H1 (cell line): ENCODE measurements around the gene FRMPD2. TPM values are rescaled to one million over a fixed set of nuclear protein-coding genes. Genes with fewer than 3 reads are reported as not detected.

Experiments
- CTCF ChIA-PET: fragments of 300-600 bp; sonication (Branson Sonifier 250); formaldehyde crosslinking; loops from one replicate; lab custom pipeline; 2021; ENCODE audit not compliant: partially characterized antibody; lab: Charles Lee
- POLR2A ChIA-PET: fragments of 300-600 bp; sonication (Branson Sonifier 250); formaldehyde crosslinking; loops from one replicate; lab custom pipeline; 2021; ENCODE audit warnings: inconsistent platforms; ENCODE audit not compliant: partially characterized antibody; lab: Charles Lee
- DNase-seq, 2 experiments: peaks; one replicate each; pipeline versions ENCODE4 v3.0.0 to v3.0.0-alpha.2; 2010 to 2022; ENCODE audit warnings: low spot score in 2 of 2, low read depth in 1 of 2, mixed read lengths in 1 of 2
- FAIRE-seq: peaks from 2 replicates; lab custom pipeline; 2011; peaks lifted over from hg19 to GRCh38; lab: Jason Lieb, UNC
- H2AFZ ChIP-seq: 2 replicates; pipeline ENCODE4 v1.8.1; 2012; ENCODE audit warnings: low read length, inconsistent platforms
- H2AK5ac ChIP-seq: 2 replicates; pipeline ENCODE4 v1.6.1; 2013; ENCODE audit warnings: low read depth, low read length
- H2BK120ac ChIP-seq: replicated peaks from 2 replicates; pipeline ENCODE3; 2013; ENCODE audit warnings: low read depth, low read length, inconsistent platforms
- H2BK12ac ChIP-seq: 2 replicates; pipeline ENCODE4 v1.6.1; 2013; ENCODE audit warnings: low read depth, low read length
- H2BK15ac ChIP-seq: 2 replicates; pipeline ENCODE4 v1.6.1; 2013; ENCODE audit warnings: low read length
- H2BK20ac ChIP-seq: 2 replicates; pipeline ENCODE4 v1.6.1; 2013; ENCODE audit warnings: low read length
- H2BK5ac ChIP-seq: 2 replicates; pipeline ENCODE4 v1.6.1; 2013; ENCODE audit warnings: low read depth, low read length
- H3K14ac ChIP-seq: 2 replicates; pipeline ENCODE4 v1.6.1; 2013; ENCODE audit warnings: inconsistent platforms; ENCODE audit not compliant: insufficient read length
- H3K18ac ChIP-seq: 2 replicates; pipeline ENCODE4 v1.6.1; 2013; ENCODE audit warnings: low read length; ENCODE audit errors: extremely low read depth
- H3K23ac ChIP-seq: 2 replicates; pipeline ENCODE4 v1.6.1; 2013; ENCODE audit warnings: inconsistent platforms; ENCODE audit not compliant: insufficient read length
- H3K23me2 ChIP-seq: 2 replicates; pipeline ENCODE4 v1.6.1; 2013; ENCODE audit warnings: low read depth, low read length
- H3K27ac ChIP-seq: 2 replicates; pipeline ENCODE4 v1.6.1; 2011; ENCODE audit warnings: low read depth, low read length, inconsistent platforms
- H3K27me3 ChIP-seq, 4 experiments: replicated peaks in 1 of 4; 1 replicate in 1 of 4; 2 replicates in 3 of 4; pipeline versions ENCODE4 v1.6.1 to v1.8.1; 2011 to 2013; ENCODE audit warnings: low read length in 3 of 4, mild to moderate bottlenecking in 3 of 4, inconsistent platforms in 2 of 4, mixed read lengths in 2 of 4, moderate library complexity in 1 of 4; ENCODE audit not compliant: control insufficient read depth in 3 of 4, insufficient read depth in 3 of 4; ENCODE audit errors: extremely low read depth in 1 of 4
- H3K36me3 ChIP-seq, 4 experiments: 2 replicates each; pipeline versions ENCODE4 v1.6.1 to v1.8.1; 2011 to 2013; ENCODE audit warnings: mild to moderate bottlenecking in 4 of 4, low read length in 3 of 4, moderate library complexity in 2 of 4, control low read depth in 1 of 4, inconsistent platforms in 1 of 4; ENCODE audit not compliant: insufficient read depth in 4 of 4, control insufficient read depth in 2 of 4
- H3K4ac ChIP-seq: replicated peaks from 2 replicates; pipeline ENCODE3; 2013; ENCODE audit warnings: low read length, low read depth, mixed read lengths, inconsistent platforms; ENCODE audit not compliant: insufficient read length
- H3K4me1 ChIP-seq, 4 experiments: replicated peaks in 1 of 4; 1 replicate in 1 of 4; 2 replicates in 3 of 4; pipeline versions ENCODE4 v1.6.1 to v1.8.1; 2011 to 2013; ENCODE audit warnings: low read length in 3 of 4, inconsistent platforms in 2 of 4, mixed read lengths in 1 of 4; ENCODE audit not compliant: insufficient read depth in 4 of 4, control insufficient read depth in 3 of 4
- H3K4me2 ChIP-seq, 2 experiments: 2 replicates each; pipeline versions ENCODE4 v1.6.1 to v1.8.1; 2011 to 2013; ENCODE audit warnings: low read depth in 2 of 2, low read length in 2 of 2, control low read depth in 1 of 2, inconsistent platforms in 1 of 2, mild to moderate bottlenecking in 1 of 2; ENCODE audit not compliant: insufficient read depth in 1 of 2
- H3K4me3 ChIP-seq, 4 experiments: fragments of 200-600, 300-600 bp in 1 of 4; sonication (generic), shearing (Covaris generic), sonication (Bioruptor Twin) in 1 of 4; 2 replicates each; pipeline versions ENCODE4 v1.5.1 to v1.8.1; 2011 to 2016; ENCODE audit warnings: low read length in 4 of 4, low read depth in 3 of 4, control low read depth in 2 of 4, inconsistent platforms in 2 of 4, mild to moderate bottlenecking in 2 of 4, mixed read lengths in 1 of 4, moderate library complexity in 1 of 4; ENCODE audit not compliant: insufficient read depth in 2 of 4; ENCODE audit errors: extremely low read depth in 1 of 4
- H3K56ac ChIP-seq: replicated peaks from 2 replicates; pipeline ENCODE3; 2013; ENCODE audit warnings: low read depth, mild to moderate bottlenecking, mixed read lengths, low read length, inconsistent platforms; ENCODE audit not compliant: insufficient read length
- H3K79me1 ChIP-seq: 2 replicates; pipeline ENCODE4 v1.6.1; 2013; ENCODE audit warnings: low read depth, low read length, control low read depth
- H3K79me2 ChIP-seq, 2 experiments: 2 replicates each; pipeline versions ENCODE4 v1.6.1 to v1.8.1; 2012 to 2013; ENCODE audit warnings: low read length in 2 of 2, mild to moderate bottlenecking in 2 of 2, inconsistent platforms in 1 of 2; ENCODE audit not compliant: insufficient read depth in 2 of 2, control insufficient read depth in 1 of 2
- H3K9ac ChIP-seq, 4 experiments: replicated peaks in 1 of 4; 1 replicate in 1 of 4; 2 replicates in 3 of 4; pipeline versions ENCODE4 v1.6.1 to v1.8.1; 2011 to 2013; ENCODE audit warnings: low read depth in 3 of 4, low read length in 3 of 4, control low read depth in 2 of 4, mild to moderate bottlenecking in 2 of 4, moderate library complexity in 2 of 4, inconsistent platforms in 1 of 4; ENCODE audit errors: extremely low read depth in 1 of 4
- H3K9me3 ChIP-seq, 2 experiments: 2 replicates each; pipeline versions ENCODE4 v1.6.1 to v1.8.1; 2012 to 2013; ENCODE audit warnings: mild to moderate bottlenecking in 2 of 2, moderate library complexity in 2 of 2, control low read depth in 1 of 2, inconsistent platforms in 1 of 2, low read depth in 1 of 2, low read length in 1 of 2, mixed read lengths in 1 of 2; ENCODE audit not compliant: insufficient read depth in 2 of 2
- H4K20me1 ChIP-seq, 2 experiments: replicated peaks in 1 of 2; 2 replicates each; pipeline versions ENCODE3 to v1.8.1; 2011 to 2013; ENCODE audit warnings: inconsistent platforms in 2 of 2, low read length in 2 of 2, mild to moderate bottlenecking in 1 of 2; ENCODE audit not compliant: insufficient read depth in 2 of 2, control insufficient read depth in 1 of 2
- H4K5ac ChIP-seq: 2 replicates; pipeline ENCODE4 v1.6.1; 2013; ENCODE audit warnings: low read length, low read depth, mixed read lengths, inconsistent platforms; ENCODE audit not compliant: insufficient read length
- H4K8ac ChIP-seq: 2 replicates; pipeline ENCODE4 v1.8.0; 2013; ENCODE audit warnings: mild to moderate bottlenecking, moderate library complexity, low read length, inconsistent platforms; ENCODE audit not compliant: insufficient read depth; ENCODE audit errors: extremely low read depth
- H4K91ac ChIP-seq: replicated peaks from 2 replicates; pipeline ENCODE3; 2013; ENCODE audit warnings: low read length, mixed read lengths, inconsistent platforms; ENCODE audit not compliant: insufficient read length
- JUN ChIP-seq: IDR thresholded peaks from 2 replicates; pipeline ENCODE4 v1.6.1; 2011; ENCODE audit warnings: low read depth, mild to moderate bottlenecking, improper control_type of control experiment, low read length
- RBBP5 ChIP-seq: IDR thresholded peaks from 2 replicates; pipeline ENCODE4 v1.7.1; 2012; ENCODE audit warnings: low read depth, mild to moderate bottlenecking, inconsistent platforms, low read length, moderate library complexity, borderline replicate concordance
- WGBS, 2 experiments: shearing (Covaris generic) in 1 of 2; methylation state at CpG; one replicate each; pipeline versions ENCODE4 v1.1.6 to v1.1.7; 2013 to 2015; ENCODE audit warnings: low lambda C conversion rate in 2 of 2, mixed read lengths in 2 of 2, inconsistent platforms in 1 of 2, low coverage in 1 of 2, missing lambda C conversion rate in 1 of 2; ENCODE audit not compliant: insufficient replicate concordance in 2 of 2, insufficient coverage in 1 of 2, insufficient read length in 1 of 2; ENCODE audit errors: extremely low coverage in 1 of 2, missing lambda C conversion rate in 1 of 2; 5-methylcytosine and 5-hydroxymethylcytosine counted together
- polyA plus RNA-seq, 7 experiments: library from polyadenylated mRNA; depleted of rRNA in 3 of 7; stranded (reverse) in 5 of 7; unstranded in 2 of 7; fragments of >200 nt in 5 of 7; fragments of 200-250 nt in 2 of 7; gene quantifications; 1 replicate in 5 of 7; 2 replicates in 1 of 7; 4 replicates in 1 of 7; pipeline versions ENCODE4 v1.2.1 to v1.2.3, GENCODE V29; 2011 to 2013; ENCODE audit warnings: missing spikeins in 2 of 7, mixed read lengths in 2 of 7
- total RNA-seq: library from RNA; stranded (reverse); fragmentation: NEBNext Ultra II Directional; extraction: Animal tissue kit (Norgen Biotek cat#: 25700); gene quantifications from 2 replicates; pipeline ENCODE4 v1.2.1, GENCODE V29; 2021

FRMPD2 gene
- total and polyA plus RNA-seq, 2 of the 8 experiments (the other 6 are each of a cell fraction or from before 2014, with no cell fraction given) = 0.07 to 0.47 TPM

DNA sequence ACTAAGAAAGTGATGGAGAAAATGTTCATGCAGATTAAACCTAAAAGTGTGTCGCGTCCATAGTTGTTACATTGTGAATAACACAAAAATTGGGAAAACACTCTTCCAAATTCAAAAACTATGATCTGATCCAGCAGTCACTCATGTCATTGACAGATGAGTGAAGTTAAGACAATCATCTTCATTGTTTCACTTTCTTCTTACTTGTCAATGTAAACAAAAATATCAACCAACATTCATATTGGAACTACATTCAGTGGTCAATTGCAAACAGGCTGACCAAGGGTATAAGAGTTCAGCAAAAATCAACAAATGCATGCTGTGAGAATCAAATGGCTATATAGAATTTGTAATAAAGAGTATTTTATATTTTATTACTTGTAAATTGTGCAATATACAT is 1.8 kb downstream of the FRMPD2 start:
- Histone ChIP-seq H2BK12ac (no peak overlapping the region), H2BK5ac (no peak overlapping the region), H2BK20ac (no peak overlapping the region), H3K4ac (no peak overlapping the region), H3K9ac (no peak overlapping the region), H3K56ac (no peak overlapping the region), H3K27me3 (no peaks in the 10 kb centered on the region), H2BK15ac (no peak overlapping the region)
- POLR2A ChIA-PET = no interaction called here
- no peak for FAIRE-seq
- TF ChIP-seq RBBP5 = no peak
- no peak for TF ChIP-seq JUN
- TF ChIP-seq, all 59 proteins: peak for 0
- Histone ChIP-seq H2AK5ac (no peak overlapping the region), H3K79me1 (no peaks in the 10 kb centered on the region), H4K5ac (no peak overlapping the region), H4K91ac (no peak overlapping the region), H3K79me2 (no peaks in the 10 kb centered on the region), H2AFZ (no peak overlapping the region), H3K18ac (no peak overlapping the region), H4K20me1 (no peaks in the 10 kb centered on the region), H3K9me3 (no peaks in the 10 kb centered on the region), H3K36me3 (no peaks in the 10 kb centered on the region; a peak in 1 of 8 replicates), H3K4me2 (no peak overlapping the region), H3K23ac (no peak overlapping the region), H3K27ac (no peak overlapping the region), H3K14ac (no peak overlapping the region), H3K4me3 (no peak overlapping the region), H3K4me1 (peaks cover 0 to 7% (median 1%) of the 10 kb centered on the region in 4 experiments; a peak in 2 of 7 replicates), H4K8ac (no peak overlapping the region), H2BK120ac (no peak overlapping the region), H3K23me2 (peaks cover 2% of the 10 kb centered on the region; the same call in 1 of the 2 replicates)
- 92% methylated on average over 2 of the region's 2 CpGs; no CpG with 5 or more reads in 1 of the 2 experiments for WGBS, 2 experiments
- no peak for DNase-seq
- CTCF ChIA-PET = interaction anchor here (0.6 to 1.7 kb wide), 5 partner anchors 17 to 252 kb away, joined by 3 to 8 read pairs (median 3); no protein-coding TSS in a partner anchor
